HG03469 (cell line): ENCODE results near the gene MBNL1.

Experiments
- ATAC-seq: cut with Tn5 transposase; IDR thresholded peaks from one replicate; pipeline ENCODE4 v1.9.1; 2021; ENCODE audit warnings: mild to moderate bottlenecking, moderate library complexity, moderate number of reproducible peaks; ENCODE audit not compliant: unreplicated experiment

The MBNL1 gene

GRCh38 chr3:152251916-152252315, 16.8 kb upstream of the MBNL1 start:
- no peak for ATAC-seq

GRCh38 chr3:152252755-152253154, 16.0 kb upstream of the MBNL1 start:
- no peak for ATAC-seq

- no peak for ATAC-seq
Measured at GRCh38 chr3:152253514-152253913, 15.2 kb upstream of the MBNL1 start.

- no peak for ATAC-seq
Measured at GRCh38 chr3:152254041-152254440, 14.7 kb upstream of the MBNL1 start.

- ATAC-seq = no peak
Measured at GRCh38 chr3:152255290-152255689, 13.4 kb upstream of the MBNL1 start.

- no peak for ATAC-seq
Measured at GRCh38 chr3:152256851-152257562, 11.7 kb upstream of the MBNL1 start.

- peak; percentile 86 for ATAC-seq
Measured at GRCh38 chr3:152257563-152258035, 11.1 kb upstream of the MBNL1 start.

- no peak for ATAC-seq
Measured at GRCh38 chr3:152258448-152259393, 10.0 kb upstream of the MBNL1 start.

GRCh38 chr3:152259468-152259867, 9.3 kb upstream of the MBNL1 start:
- no peak for ATAC-seq

- ATAC-seq = no peak
Measured at GRCh38 chr3:152260026-152260425, 8.7 kb upstream of the MBNL1 start.

GRCh38 chr3:152260529-152260928, 8.2 kb upstream of the MBNL1 start:
- no peak for ATAC-seq

GRCh38 chr3:152261329-152261728, 7.4 kb upstream of the MBNL1 start:
- no peak for ATAC-seq

GRCh38 chr3:152263711-152264110, 5.0 kb upstream of the MBNL1 start:
- no peak for ATAC-seq

GRCh38 chr3:152264378-152264777, 4.4 kb upstream of the MBNL1 start:
- ATAC-seq = no peak

- no peak for ATAC-seq
Measured at GRCh38 chr3:152266221-152266995, 2.3 kb upstream of the MBNL1 start.

- ATAC-seq = no peak
Measured at GRCh38 chr3:152267831-152268554, 736 bp upstream of the MBNL1 start.

GRCh38 chr3:152269056-152269830, 514 bp downstream of the MBNL1 start:
- peak; percentile 21 for ATAC-seq

- no peak for ATAC-seq
Measured at GRCh38 chr3:152269831-152270734, 1.4 kb downstream of the MBNL1 start.

- no peak for ATAC-seq
Measured at GRCh38 chr3:152270937-152271336, 2.2 kb downstream of the MBNL1 start.
